ENCODE measurements around the gene TWNK.

- TF ChIP-seq CTCF (IDR thresholded peaks at IDR 0.05) (no peak), POLR2A (IDR thresholded peaks at IDR 0.05) (no peak)
Measured at GRCh38 chr10:100985336-100985735, 2.0 kb upstream of the TWNK start.
